GM21717 (cell line): Measurements from ENCODE around the gene CRACDL.
"Not testable (repeated sequence)": the region's sequence is repeated elsewhere in the genome, so short reads cannot be mapped to it uniquely, and the experiment has no call there.

Experiments
- ATAC-seq: cut with Tn5 transposase; IDR thresholded peaks from one replicate; pipeline ENCODE4 v1.9.1; 2021; ENCODE audit warnings: mild to moderate bottlenecking, moderate library complexity; ENCODE audit not compliant: unreplicated experiment

CRACDL gene

DNA sequence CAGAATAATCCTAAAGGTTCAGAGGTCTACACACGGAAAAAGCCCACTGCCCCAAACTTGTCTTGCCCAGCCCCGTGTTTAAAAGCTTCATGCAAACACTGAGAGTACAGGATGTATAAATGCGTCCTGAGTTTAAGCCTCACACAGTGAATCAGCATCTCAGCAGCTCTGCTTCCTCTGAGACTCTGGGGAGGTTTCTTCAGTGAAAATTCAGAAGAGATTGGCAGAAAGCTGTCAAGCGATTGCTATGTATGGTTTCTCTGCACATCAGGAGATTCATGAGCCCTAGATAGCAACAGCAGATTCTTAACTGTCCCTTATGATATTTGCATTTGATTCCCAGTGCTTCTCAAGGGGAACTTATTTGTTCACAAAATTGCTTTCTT, 27.1 kb downstream of the CRACDL start:
- ATAC-seq = no peak

DNA sequence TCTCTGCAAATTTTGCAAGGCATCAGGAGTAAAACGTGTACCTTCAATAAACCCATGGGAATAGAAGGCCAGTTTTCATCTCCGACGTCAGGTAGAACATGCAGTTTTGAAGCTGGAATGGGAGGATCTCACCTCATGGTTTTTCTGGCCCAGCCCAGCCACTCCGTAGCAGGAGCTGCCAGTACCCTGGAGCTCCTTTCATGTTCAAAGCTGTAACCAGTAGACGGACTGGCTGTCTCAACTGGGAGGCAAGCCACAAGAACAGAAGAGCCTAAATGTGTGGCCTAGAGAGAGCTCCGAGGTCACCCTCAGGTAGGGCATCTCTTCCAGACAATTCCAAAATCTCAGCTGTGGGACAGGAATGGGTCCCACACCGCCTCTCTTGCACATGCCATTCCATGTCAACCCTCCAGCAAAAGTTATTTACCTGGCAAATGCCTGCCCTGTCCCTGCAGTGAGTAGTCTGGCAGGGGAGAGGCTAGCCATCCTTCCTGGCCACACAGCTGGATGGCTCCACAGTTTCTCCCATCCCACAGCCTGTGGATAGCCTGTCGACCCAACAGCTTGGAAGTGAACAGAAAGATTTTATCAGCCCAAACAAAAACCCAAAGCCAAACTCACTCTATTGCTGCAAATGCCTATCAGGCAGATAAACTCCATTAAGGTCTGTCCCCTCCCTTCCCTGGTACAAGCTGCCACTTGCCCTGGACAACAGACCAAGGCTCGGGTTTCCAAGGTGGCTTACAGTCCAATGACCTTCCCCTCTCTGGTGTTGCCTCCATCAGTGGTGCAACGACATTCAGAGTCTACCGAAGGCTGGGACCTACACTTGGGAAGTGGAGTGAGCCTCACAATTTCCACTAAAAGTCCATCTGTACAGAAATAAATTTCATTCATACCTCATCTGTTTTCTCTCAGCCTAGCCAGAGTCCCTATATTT, 27.8 kb downstream of the CRACDL start:
- no peak for ATAC-seq

DNA sequence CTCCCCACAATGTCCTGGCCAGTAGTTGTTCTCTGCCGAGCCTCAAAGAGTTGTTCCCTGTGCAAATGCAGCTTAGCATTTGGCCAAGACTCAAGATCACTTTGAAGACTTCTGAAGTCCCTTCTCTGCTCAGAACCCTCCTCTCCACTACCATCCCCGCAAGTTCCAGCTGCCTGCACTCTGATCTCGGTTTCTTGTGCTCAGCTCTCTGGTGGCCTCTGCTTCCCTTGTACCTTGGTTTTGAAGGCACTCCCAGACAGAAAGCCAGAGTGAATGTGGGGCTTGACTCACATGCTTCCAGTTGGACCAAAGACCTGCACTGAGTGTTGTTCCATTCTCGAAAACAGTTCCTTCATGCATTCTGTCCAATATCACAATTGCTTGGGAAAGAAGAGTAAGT, 28.6 kb downstream of the CRACDL start:
- ATAC-seq = no peak

DNA sequence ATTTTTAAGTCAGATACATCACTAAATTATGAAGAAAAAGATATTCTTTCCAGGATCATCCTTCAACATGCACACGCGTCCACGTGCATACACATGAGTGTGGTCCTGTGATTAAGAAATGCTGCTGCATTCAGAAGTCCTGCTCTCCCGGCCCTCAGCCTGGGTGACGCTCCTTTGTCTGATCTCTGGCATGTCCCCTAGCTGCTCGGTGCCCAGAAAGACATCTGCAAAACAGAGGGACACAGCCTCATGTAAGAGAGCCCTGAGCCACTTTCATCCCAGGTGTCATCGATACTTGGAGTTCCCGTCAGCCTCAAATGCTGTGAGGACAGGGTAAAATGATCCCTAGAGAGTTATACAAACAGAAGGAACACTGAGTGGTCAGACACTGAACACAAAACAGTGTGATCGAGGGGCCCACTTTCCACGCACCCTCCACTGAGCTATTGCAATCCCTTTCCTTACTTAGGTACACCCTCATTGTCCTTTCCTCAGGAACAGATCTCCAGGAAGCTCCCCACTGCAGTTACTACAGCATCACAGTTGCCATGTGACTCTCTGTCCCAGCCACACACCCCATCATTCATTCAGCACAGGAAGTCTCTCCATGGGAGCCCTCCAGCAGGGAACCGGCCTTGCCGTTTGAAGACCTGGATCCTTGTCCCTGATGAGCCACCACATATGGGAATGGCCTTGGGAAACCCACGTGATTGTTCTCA, 32.1 kb downstream of the CRACDL start:
- ATAC-seq = no peak

DNA sequence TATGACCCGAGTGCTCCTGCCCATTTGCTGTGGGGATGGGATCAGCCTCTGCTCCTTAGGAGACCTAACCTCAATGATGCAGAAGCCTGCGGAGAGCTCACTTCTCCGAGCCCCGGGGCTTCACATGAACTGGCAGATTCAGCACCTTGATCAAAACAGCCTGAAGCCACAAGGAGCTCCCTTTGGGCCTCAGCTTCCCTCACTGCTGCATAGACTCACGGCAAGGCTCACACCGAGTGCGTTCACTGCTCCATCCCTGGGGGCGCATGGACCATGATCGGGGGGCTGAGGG, 33.0 kb downstream of the CRACDL start:
- no peak for ATAC-seq

DNA sequence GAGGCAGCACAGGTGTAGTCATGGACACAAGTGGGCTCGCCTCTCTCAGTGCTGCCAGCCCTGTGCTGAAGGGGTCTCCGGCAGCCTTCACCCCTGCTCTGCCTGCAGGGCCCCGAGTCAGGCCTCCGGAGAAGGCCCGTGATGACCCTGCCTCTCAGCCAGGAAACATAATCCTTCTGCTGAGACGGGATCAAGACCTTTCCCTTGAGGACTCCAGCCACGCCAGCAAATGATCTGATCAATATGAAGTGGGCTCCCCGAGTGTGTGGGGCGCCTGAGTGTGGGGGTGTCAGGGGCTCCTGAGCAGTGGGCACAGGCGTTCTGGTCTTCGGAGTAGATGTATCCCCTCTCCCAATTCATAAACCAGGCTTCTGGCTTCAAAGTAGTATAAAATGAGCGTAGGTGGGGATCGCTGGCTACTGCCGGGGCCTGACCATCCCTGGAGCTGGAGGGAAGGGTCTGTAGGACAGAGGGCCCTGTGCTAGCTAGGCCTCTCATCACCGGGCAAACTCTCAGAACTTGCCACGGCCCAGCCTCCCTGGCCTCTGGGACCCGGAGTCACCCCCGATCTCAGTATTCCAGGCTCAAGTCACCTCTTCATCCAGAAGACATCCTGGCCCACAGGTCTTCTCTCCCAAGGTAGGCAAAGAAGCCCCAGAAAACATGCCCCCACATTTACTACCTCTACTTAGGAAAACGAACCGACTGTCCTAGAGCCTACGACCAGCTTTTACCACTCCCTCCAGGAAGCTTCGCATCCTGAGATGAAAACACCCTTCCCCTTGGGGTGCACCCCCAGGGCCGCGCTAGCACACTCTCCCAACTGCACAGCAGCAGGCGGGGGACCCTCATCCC, 33.6 kb downstream of the CRACDL start:
- ATAC-seq = no peak

DNA sequence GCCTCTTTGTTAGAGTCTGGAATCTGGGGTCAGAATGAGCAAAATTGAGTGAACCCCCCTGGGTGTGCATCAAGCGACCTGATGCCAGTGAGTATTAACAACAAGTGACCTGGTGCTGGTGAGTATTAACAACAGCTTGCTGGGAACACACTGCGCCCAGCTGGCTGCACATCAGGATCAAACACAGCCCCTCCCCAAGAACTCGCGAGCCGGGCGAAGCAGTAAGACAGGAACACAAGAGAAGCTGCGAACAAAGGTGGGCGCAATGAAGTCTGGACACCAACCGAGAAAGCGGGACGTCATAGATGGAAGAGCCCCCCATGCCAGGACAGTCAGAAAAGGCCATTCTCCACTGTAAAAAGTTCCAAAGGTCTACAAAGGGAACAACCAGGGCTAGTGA, 34.3 kb downstream of the CRACDL start:
- ATAC-seq = no peak

DNA sequence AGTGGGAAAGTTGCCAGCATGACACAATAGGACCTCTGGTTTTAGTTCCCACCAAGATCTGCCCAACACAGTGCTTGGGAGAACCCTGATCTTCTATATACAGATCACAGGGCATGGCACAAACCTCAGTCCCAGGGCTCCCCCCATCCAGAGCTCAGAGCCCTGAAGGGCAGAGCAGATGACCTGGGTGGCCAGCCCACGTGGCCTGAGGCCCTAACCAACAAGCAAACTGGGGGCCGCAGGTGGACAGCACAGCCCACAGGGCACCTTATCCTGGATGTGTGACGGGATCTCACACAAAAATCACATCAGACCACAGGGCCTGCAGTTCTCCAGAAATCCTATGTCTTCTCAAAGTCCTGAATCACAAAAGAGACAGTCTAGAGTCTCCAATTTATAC, 34.7 kb downstream of the CRACDL start:
- ATAC-seq = no peak

DNA sequence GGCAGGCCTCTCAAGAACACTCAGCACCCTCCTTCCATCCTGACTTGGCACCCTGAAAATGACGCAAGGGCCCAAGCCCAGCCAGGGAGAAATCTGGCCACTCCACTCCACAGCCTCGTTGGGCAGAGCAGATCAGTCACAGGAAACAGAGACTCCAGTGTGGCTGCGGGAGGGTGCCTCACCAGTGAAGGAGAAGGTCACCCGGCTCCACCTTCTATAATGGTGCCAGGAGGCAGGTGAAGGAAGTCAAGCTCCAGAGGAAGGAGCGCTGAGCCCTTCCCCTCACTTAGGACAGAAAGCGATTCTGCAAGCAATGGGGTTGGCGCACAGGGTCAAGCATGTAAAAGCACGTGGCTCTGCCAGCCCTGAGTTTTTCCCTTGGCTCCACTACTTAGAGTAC, 35.3 kb downstream of the CRACDL start:
- no peak for ATAC-seq

DNA sequence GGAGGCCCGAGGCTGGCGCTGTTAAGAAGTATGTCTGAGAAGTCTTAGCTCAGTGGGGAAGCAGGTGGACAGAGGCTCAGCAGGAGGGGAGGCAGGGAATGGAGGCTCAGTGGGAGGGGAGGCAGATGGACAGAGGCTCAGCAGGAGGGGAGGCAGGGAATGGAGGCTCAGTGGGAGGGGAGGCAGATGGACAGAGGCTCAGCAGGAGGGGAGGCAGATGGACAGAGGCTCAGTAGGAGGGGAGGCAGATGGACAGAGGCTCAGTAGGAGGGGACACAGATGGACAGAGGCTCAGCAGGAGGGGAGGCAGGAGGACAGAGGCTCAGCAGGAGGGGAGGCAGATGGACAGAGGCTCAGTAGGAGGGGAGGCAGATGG, 36.3 kb downstream of the CRACDL start:
- not testable (repeated sequence) for ATAC-seq

DNA sequence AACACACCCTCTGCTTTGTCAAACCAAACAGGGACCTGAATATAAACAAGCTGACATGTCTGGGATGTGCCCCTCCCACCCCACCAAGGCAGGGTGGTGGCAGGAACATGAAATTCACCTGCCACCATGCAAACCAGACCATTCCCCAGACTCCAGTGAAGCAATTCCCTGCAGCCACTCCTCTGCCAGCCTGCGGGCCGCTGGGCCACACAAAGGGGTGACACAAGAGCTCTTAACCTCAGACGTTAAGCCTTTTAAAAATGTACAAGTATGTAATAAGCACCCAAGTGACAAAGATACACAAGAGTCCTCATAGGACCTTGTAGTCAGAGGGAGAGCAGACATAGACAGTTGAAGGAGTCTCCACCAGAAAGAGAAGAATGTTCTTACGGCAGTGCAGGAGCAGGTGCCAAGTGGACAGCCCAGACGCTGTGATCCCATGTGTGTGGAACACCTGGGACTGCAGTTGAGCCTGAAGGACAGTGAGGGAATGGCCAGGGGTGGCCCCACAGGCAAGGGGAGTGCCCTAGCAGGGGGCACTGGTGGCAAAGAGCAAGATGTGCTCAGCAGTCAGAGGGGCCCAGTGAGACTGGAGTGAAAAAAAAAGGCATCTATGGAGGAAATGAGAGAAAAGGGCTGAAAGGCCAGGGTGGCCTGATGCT, 36.9 kb downstream of the CRACDL start:
- ATAC-seq = no peak

DNA sequence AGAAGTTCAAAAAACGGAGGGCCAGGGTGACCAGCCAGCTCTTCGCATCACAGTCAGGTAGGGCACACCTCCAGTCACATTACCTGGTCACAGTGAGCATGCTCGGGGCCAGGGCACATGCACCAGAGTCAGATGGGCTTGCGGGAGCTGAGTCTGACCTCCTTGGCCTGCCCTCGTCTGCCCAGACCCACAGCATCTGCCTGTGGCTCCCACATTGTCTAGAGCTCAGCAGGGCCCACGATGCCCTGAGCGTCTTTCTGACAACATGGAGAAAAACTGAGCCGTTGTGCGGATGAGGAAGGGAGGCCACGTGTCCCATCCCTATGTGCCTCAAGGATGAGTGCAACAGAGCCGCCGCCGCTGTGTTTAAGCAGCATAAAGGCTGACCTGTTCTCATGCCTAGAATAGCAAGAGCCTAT, 37.6 kb downstream of the CRACDL start:
- ATAC-seq = no peak

DNA sequence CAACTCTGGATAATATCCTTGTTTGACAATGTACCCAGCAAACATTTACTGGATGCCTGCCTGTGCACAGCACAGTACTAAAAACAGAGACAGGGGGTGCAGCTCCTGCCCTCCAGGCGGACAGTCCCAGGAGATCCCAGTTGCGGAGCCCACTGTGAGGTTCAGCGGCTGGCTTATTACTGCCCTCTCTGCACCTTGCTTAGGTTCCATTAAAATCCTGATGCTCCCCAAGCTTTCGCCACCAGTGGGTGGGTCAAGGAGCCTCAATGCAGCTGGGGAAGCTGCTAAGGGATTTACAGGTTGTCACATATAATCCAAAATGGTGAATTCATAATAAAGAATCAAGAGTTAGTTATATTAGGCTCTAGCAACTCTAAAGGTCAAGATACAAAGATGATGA, 38.3 kb downstream of the CRACDL start:
- ATAC-seq = no peak

DNA sequence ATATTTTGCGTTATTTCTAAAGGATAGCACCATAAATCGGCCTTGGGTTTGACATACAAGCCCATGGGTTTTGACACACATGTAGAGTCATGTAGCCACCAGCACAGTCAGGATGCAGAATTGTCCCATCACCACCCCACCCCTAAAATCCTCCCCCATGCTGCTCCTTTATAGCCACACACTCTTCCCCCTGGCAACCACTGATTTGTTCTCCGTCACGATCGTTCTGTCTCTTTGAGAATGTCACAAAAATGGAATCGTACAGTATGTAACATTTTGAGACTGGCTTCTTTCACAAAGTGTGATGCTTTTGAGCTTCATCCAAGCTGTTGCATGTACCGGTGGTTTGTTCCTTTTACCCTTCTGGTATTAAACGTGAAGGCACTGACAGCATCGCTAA, 39.1 kb downstream of the CRACDL start:
- ATAC-seq = no peak

DNA sequence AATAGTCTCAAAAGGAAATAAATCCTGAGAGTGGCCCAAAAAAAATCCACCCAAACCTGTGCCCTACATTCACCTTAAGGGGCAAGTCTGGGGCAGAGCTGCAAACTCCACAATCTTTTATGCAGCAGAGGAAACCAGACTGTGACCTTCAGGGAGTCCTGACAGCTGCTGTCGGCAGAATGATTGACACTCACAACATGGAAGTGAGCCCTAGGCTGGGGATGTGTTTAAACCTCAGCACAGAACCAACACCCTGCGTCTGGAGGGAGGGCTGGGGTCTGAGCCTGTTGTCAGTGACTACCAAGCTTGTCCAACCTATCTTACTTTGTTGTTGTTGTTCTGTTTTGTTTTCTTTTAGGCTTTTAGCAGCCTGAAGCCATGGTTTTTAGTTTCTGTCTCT, 39.6 kb downstream of the CRACDL start:
- no peak for ATAC-seq

DNA sequence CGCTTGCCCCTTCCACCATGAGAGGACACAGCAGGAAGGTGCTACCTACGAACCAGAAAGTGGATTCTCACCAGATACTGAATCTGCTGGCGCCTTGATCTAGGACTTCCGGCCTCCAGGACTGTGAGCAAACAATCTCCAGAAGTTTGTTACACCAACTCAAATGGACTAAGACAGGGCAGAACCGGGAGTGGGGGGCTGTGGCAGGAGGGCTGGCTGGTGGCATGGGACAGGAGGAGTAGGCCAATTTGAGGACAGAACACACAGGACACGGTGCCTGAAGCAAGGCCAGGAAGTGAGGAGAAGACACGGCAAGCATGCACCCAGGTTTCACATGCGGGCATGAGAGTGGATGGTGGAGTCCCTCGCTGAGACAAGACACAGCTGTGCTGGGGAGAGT, 40.1 kb downstream of the CRACDL start:
- ATAC-seq = no peak

DNA sequence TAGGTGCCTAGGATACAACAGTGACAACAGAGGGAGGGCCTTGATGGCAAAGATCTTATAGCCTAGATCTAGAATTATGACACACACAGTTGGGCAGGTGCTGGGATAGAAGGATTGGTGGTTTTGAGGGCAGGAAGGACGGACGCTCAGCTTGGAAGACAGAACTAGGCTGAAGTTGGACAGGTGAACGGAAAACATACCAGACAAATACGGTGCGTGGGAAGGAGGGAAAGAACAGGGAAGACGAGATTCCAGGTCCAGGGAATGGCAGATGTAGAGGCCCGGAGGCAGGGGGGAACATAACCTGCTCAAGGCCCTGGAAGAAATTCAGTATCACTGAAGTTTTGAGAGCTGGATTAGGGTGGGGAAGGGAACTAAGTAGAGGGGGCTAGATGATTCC, 40.8 kb downstream of the CRACDL start:
- no peak for ATAC-seq

DNA sequence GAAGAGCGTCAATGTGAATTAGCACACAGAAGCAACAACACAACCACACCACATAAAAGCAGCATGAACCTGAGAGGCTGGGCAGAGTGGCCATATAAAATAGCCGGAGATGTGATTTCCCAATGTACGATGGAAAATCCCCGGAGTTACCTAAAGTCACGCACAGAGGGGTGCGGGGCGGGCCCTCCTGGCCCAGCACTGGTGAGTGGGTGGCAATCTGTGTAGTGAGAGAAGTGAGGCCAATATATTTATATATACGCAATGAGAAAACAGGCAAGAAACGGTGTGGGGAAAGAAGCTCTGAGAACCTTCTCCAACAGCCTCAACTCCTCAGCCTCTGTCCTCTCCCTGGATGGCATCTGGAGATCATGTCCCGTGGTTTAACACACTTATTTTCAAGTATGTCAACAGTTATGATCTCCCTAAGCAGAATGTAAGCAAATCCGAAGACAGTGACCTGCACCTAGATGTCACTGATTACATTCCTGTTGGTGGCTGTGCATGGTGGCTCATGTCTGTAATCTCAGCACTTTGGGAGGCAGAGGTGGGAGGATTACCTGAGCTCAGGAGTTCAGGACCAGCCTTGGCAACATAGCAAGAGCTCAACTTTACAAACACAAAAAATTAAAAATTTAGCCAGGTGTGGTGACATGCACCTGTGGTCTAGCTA, 41.6 kb downstream of the CRACDL start:
- no peak for ATAC-seq

DNA sequence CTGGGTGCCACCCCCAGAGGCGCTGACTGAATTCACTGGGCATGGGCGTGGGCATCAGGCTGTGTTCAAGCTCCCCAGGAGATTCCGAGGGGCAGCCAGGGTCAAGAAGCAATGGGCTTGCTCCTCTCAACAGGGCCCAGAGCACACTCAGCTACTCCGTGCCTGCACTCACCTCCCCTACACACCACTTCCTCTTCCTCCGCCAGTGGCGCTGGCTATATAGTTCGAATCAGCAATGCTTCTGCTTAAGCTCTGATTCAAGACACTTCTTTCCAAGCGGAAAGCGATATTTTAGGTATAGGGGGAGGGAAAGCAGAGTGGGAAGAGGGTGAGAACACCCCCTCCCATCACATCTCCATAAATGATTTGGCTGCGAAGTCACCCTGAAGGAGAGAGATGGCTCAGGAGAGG, 42.1 kb downstream of the CRACDL start:
- no peak for ATAC-seq

DNA sequence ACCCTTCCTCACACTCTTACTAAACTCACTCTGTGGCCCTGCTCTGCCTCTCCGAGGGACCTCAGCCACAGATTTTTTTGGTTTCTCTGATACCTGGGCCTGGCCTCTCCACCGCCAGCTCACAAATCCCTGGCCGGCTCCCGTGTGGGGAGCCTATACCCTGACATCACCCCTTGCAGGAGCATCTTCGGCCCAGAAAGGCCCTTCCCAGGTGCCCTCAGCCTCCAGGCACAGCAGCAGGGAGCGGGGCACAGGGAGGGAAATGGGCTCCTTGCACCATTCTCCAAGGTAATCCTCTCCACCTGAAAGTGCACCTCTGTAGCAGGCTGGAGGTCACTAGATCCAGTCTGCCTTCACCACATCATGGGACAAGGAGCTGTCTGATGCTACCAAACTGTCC, 43.2 kb downstream of the CRACDL start:
- no peak for ATAC-seq

DNA sequence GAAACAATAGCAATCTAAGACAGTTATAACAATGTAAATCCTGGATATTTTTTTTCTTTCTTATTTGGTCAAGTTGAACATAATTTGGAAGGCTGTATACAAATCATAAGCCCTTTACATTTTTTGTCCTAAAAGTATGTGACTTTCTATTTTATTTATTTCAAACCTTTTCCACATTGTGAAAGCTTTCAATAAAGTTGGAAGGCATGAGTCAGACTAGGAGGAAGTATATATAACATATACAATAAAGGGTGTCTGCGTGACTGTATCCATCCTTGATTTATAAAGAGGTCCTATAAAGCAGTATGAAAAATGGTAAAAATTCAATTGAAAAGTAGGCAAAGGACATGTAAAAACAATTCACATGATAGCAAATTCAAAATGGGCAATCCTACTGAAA, 44.4 kb downstream of the CRACDL start:
- no peak for ATAC-seq
